Measurements from ENCODE around the gene HSDL1. TPM values are rescaled to one million over a fixed set of nuclear protein-coding genes. Genes with fewer than 3 reads are reported as not detected.
A peak's percentile ranks its signal among the peaks of the same experiment; 100 is the strongest.
"Not testable (repeated sequence)": the region's sequence is repeated elsewhere in the genome, so short reads cannot be mapped to it uniquely, and the experiment has no call there.

HSDL1 gene
- total RNA-seq, 2 experiments from 2014 or later, result 16.3 to 25.1 TPM

DNA sequence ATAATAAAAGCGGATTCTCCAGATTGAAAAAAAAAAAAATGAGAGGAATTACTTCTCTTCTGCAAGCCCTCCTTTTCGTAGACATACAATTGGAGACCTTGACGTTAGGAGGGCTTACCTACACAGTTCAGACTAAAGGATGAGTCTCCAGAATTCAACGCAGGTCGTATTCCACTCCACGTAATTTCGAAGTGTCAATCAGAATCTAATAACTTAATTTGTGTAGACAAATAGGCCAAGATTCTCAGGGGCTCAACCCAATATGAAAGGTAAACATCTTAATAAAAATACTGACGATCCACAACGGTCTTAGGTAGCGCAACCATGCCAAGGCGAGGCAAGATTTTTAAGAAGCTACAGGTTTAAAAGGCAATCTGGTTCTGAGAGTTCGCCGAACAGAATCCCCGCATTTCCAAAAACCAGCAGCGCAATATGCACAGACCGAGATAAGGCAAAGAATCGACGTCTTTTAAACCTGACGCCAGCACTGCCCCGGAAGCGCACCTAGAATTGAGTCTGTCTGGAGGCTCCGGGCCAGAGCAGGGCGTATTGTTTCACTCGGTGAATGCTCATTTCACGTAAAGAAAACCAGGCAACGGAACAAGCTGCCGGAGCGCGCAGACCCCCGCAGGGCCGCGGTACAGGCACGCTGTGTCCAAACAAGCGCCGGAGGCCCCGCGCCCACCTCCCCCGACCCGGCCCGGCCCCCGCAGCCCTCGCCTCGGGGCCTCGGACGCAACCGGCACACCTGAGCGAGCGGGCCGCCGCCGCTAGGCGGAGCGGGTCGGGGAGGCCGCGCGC, 28.9 kb downstream of the HSDL1 start:
- peak; percentile 72 for DNase-seq (ENCODE audit: low spot score)
- H3K4me1 ChIP-seq (ENCODE audit: insufficient read depth, low read length, poor library complexity, severe bottlenecking), result peaks cover 18% of the 10 kb centered on the region
- TF ChIP-seq, protein P1, sequence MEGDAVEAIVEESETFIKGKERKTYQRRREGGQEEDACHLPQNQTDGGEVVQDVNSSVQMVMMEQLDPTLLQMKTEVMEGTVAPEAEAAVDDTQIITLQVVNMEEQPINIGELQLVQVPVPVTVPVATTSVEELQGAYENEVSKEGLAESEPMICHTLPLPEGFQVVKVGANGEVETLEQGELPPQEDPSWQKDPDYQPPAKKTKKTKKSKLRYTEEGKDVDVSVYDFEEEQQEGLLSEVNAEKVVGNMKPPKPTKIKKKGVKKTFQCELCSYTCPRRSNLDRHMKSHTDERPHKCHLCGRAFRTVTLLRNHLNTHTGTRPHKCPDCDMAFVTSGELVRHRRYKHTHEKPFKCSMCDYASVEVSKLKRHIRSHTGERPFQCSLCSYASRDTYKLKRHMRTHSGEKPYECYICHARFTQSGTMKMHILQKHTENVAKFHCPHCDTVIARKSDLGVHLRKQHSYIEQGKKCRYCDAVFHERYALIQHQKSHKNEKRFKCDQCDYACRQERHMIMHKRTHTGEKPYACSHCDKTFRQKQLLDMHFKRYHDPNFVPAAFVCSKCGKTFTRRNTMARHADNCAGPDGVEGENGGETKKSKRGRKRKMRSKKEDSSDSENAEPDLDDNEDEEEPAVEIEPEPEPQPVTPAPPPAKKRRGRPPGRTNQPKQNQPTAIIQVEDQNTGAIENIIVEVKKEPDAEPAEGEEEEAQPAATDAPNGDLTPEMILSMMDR (conservative IDR thresholded peaks at IDR 0.05; ENCODE audit: low read length), result peak; percentile 49; the same call in 1 of the 2 replicates
- no peak for TF ChIP-seq EZH2phosphoT487 (IDR thresholded peaks at IDR 0.05; ENCODE audit: borderline replicate concordance, low read depth, low read length)
- peak overlapping the region; percentile 84 for H3K4me3 ChIP-seq (ENCODE audit: low read depth, low read length, poor library complexity, severe bottlenecking)
- intact Hi-C loops (cut with micrococcal nuclease; ENCODE audit: unreplicated experiment), result loop anchor here (1.0 kb wide), 1 partner anchor 31 kb away; no protein-coding TSS in a partner anchor
- no peaks in the 10 kb centered on the region for H4K20me1 ChIP-seq (ENCODE audit: insufficient read depth, low read length)
- POLR2A ChIA-PET, result interaction anchor here (0.6 to 1.8 kb wide), 11 partner anchors 9 to 102 kb away, joined by 3 to 15 read pairs (median 5); partner anchors contain the start of genes DNAAF1 and HSDL1
- H3K27ac ChIP-seq (ENCODE audit: low read depth, low read length, poor library complexity, severe bottlenecking), result peak overlapping the region; percentile 72
- H3K4me2 ChIP-seq (ENCODE audit: low read length), result peak overlapping the region; percentile 87
- no TSS peak for BruUV-seq (replicated peaks)
- H3K9me2 ChIP-seq (ENCODE audit: insufficient read depth, low read length), result no peaks in the 10 kb centered on the region
- CTCF ChIA-PET (ENCODE audit: unreplicated experiment), result interaction anchor here (1.1 to 1.5 kb wide), 2 partner anchors 28 to 31 kb away, joined by 4 to 5 read pairs; no protein-coding TSS in a partner anchor
- H3K9me3 ChIP-seq (ENCODE audit: low read length), result no peaks in the 10 kb centered on the region
- H3K36me3 ChIP-seq (ENCODE audit: insufficient read depth, low read length), result peaks cover 4% of the 10 kb centered on the region
- H3K79me2 ChIP-seq (ENCODE audit: insufficient read depth, low read depth, low read length), result peaks cover 59% of the 10 kb centered on the region
- H2AFZ ChIP-seq (ENCODE audit: low read length), result peak overlapping the region; percentile 75

GRCh38 chr16:84111949-84112348, 33.0 kb downstream of the HSDL1 start:
- H3K9me2 ChIP-seq (ENCODE audit: insufficient read depth, low read length); BruUV-seq (replicated peaks); H2AFZ ChIP-seq (ENCODE audit: low read length); H3K9me3 ChIP-seq (ENCODE audit: low read length); H3K4me3 ChIP-seq (ENCODE audit: low read depth, low read length, poor library complexity, severe bottlenecking); H3K27ac ChIP-seq (ENCODE audit: low read depth, low read length, poor library complexity, severe bottlenecking); intact Hi-C loops (cut with micrococcal nuclease; ENCODE audit: unreplicated experiment); DNase-seq (ENCODE audit: low spot score); H3K4me2 ChIP-seq (ENCODE audit: low read length): not testable (repeated sequence)
- Histone ChIP-seq H3K4me1 (ENCODE audit: insufficient read depth, low read length, poor library complexity, severe bottlenecking) (peaks cover 23% of the 10 kb centered on the region), H3K36me3 (ENCODE audit: insufficient read depth, low read length) (peaks cover 31% of the 10 kb centered on the region), H4K20me1 (ENCODE audit: insufficient read depth, low read length) (peaks cover 14% of the 10 kb centered on the region), H3K79me2 (ENCODE audit: insufficient read depth, low read depth, low read length) (peaks cover 83% of the 10 kb centered on the region)
- CTCF ChIA-PET (ENCODE audit: unreplicated experiment), result interaction anchor here (1.0 kb wide), 1 partner anchor 75 kb away, joined by 3 read pairs; the partner anchor contains the start of gene TAF1C
- POLR2A ChIA-PET, result interaction anchor here (0.6 to 1.9 kb wide), 3 partner anchors 11 to 161 kb away, joined by 3 to 5 read pairs (median 3); no protein-coding TSS in a partner anchor

DNA sequence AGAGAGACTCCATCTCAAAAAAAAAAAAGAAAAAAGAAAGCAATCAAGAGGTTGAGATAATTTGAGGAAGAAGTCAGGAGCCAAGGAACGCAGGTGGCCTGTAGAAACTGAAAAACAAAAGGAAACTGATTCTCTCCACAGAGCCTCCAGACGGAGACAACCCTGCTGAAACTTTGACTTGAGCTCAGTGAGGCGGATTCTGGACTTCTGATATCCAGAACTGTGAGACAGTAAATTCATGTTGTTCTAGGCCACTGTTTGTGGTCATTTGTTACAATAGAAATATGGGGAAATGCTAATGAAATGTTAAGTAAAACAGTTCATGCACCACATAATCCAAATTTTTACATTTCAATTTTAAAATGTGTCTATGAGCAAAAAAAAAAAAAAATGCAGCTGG, 33.5 kb downstream of the HSDL1 start:
- no TSS peak for BruUV-seq (replicated peaks)
- Histone ChIP-seq H3K27ac (ENCODE audit: low read depth, low read length, poor library complexity, severe bottlenecking) (no peak overlapping the region), H3K4me1 (ENCODE audit: insufficient read depth, low read length, poor library complexity, severe bottlenecking) (peaks cover 23% of the 10 kb centered on the region), H2AFZ (ENCODE audit: low read length) (no peak overlapping the region), H3K4me3 (ENCODE audit: low read depth, low read length, poor library complexity, severe bottlenecking) (no peak overlapping the region), H3K9me2 (ENCODE audit: insufficient read depth, low read length) (no peaks in the 10 kb centered on the region), H3K9me3 (ENCODE audit: low read length) (no peaks in the 10 kb centered on the region), H4K20me1 (ENCODE audit: insufficient read depth, low read length) (peaks cover 14% of the 10 kb centered on the region), H3K4me2 (ENCODE audit: low read length) (peak overlapping the region; percentile 31; the same call in 1 of the 2 replicates), H3K36me3 (ENCODE audit: insufficient read depth, low read length) (peaks cover 31% of the 10 kb centered on the region), H3K79me2 (ENCODE audit: insufficient read depth, low read depth, low read length) (peaks cover 85% of the 10 kb centered on the region)
- CTCF ChIA-PET (ENCODE audit: unreplicated experiment), result interaction anchor here (1.0 kb wide), 1 partner anchor 75 kb away, joined by 3 read pairs; the partner anchor contains the start of gene TAF1C
- POLR2A ChIA-PET, result interaction anchor here (0.7 to 1.9 kb wide), 2 partner anchors 10 to 12 kb away, joined by 3 to 5 read pairs; no protein-coding TSS in a partner anchor
- intact Hi-C loops (cut with micrococcal nuclease; ENCODE audit: unreplicated experiment), result no loop called here
- no peak for DNase-seq (ENCODE audit: low spot score)
- no peak for TF ChIP-seq EZH2phosphoT487 (IDR thresholded peaks at IDR 0.05; ENCODE audit: borderline replicate concordance, low read depth, low read length)
- TF ChIP-seq, protein P1 (conservative IDR thresholded peaks at IDR 0.05; ENCODE audit: low read length), result no peak

Data from OCI-LY7 (cell line).